SK-N-SH (cell line): ENCODE measurements around the gene ZNF213.

Experiments used
- GABPA ChIP-seq: IDR thresholded peaks from 2 replicates; pipeline ENCODE4 v1.4.0; 2012; ENCODE audit warnings: low read depth, mild to moderate bottlenecking
- POLR2AphosphoS5 ChIP-seq: IDR thresholded peaks from 2 replicates; pipeline ENCODE4 v1.6.1; 2012; ENCODE audit warnings: low read depth, low read length
- RAD21 ChIP-seq: IDR thresholded peaks from 2 replicates; pipeline ENCODE4 v1.6.1; 2012; ENCODE audit warnings: mild to moderate bottlenecking, low read length
- TF ChIP-seq, protein P1 (sequence below): fragments of 200-600 bp; sonication (generic); IDR thresholded peaks from 2 replicates; pipeline ENCODE4 v1.6.1; 2017; ENCODE audit warnings: antibody characterized with exemption, mild to moderate bottlenecking, moderate library complexity
- TF ChIP-seq, protein P2 (sequence below): IDR thresholded peaks from 2 replicates; pipeline ENCODE4 v1.6.1; 2012; ENCODE audit warnings: mild to moderate bottlenecking, low read depth, low read length, moderate library complexity
- TF ChIP-seq, protein P3 (sequence below): IDR thresholded peaks from 2 replicates; pipeline ENCODE4 v1.4.0; 2012; ENCODE audit warnings: low read depth

DNA sequence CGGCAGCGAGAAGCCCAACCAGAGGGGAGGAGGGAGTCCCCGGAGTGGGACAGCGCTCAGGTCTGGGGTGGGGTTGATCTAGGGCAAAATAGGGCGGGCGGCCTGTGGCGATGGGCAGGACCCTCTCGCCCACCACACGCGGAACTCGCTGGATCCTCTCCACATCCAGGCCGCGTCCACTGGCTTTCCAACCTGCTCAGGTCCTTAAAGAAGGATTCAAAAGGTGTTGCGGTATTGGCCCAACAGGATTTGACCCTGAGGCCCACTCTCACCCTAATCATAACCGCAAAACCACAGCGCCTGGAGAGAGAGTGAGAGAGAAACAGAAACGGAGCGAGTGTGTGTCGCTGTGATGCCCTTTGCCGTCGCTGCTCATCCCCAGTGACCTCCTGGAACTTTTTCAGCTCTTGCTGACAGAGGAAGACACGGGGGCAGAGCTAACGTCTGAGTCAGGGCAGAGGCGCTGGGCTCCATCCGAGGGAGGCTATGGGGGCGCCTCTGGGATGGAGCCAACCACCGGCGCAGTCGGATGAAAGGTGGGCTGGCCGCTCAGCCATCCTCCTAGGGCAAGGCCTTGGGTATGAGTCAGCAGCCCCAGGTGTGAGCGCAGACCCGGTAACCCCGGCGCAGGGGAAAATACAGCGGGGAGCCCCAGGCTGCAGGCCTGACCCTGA lies 36.5 kb downstream of the ZNF213 start:
- TF ChIP-seq, protein P1, sequence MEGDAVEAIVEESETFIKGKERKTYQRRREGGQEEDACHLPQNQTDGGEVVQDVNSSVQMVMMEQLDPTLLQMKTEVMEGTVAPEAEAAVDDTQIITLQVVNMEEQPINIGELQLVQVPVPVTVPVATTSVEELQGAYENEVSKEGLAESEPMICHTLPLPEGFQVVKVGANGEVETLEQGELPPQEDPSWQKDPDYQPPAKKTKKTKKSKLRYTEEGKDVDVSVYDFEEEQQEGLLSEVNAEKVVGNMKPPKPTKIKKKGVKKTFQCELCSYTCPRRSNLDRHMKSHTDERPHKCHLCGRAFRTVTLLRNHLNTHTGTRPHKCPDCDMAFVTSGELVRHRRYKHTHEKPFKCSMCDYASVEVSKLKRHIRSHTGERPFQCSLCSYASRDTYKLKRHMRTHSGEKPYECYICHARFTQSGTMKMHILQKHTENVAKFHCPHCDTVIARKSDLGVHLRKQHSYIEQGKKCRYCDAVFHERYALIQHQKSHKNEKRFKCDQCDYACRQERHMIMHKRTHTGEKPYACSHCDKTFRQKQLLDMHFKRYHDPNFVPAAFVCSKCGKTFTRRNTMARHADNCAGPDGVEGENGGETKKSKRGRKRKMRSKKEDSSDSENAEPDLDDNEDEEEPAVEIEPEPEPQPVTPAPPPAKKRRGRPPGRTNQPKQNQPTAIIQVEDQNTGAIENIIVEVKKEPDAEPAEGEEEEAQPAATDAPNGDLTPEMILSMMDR, result no peak
- TF ChIP-seq, protein P2, sequence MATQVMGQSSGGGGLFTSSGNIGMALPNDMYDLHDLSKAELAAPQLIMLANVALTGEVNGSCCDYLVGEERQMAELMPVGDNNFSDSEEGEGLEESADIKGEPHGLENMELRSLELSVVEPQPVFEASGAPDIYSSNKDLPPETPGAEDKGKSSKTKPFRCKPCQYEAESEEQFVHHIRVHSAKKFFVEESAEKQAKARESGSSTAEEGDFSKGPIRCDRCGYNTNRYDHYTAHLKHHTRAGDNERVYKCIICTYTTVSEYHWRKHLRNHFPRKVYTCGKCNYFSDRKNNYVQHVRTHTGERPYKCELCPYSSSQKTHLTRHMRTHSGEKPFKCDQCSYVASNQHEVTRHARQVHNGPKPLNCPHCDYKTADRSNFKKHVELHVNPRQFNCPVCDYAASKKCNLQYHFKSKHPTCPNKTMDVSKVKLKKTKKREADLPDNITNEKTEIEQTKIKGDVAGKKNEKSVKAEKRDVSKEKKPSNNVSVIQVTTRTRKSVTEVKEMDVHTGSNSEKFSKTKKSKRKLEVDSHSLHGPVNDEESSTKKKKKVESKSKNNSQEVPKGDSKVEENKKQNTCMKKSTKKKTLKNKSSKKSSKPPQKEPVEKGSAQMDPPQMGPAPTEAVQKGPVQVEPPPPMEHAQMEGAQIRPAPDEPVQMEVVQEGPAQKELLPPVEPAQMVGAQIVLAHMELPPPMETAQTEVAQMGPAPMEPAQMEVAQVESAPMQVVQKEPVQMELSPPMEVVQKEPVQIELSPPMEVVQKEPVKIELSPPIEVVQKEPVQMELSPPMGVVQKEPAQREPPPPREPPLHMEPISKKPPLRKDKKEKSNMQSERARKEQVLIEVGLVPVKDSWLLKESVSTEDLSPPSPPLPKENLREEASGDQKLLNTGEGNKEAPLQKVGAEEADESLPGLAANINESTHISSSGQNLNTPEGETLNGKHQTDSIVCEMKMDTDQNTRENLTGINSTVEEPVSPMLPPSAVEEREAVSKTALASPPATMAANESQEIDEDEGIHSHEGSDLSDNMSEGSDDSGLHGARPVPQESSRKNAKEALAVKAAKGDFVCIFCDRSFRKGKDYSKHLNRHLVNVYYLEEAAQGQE, result no peak
- TF ChIP-seq POLR2AphosphoS5, result no peak
- TF ChIP-seq GABPA, result no peak
- TF ChIP-seq, protein P3, sequence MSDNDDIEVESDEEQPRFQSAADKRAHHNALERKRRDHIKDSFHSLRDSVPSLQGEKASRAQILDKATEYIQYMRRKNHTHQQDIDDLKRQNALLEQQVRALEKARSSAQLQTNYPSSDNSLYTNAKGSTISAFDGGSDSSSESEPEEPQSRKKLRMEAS, result no peak
- no peak for TF ChIP-seq RAD21
